Left ventricle myocardium inferior (tissue), 1 donor: ENCODE measurements around the gene MAP1B. TPM values are rescaled to one million over a fixed set of nuclear protein-coding genes. Genes with fewer than 3 reads are reported as not detected.

Experiments
- DNase-seq: peaks from one replicate; pipeline ENCODE4 v3.0.0-alpha.2; 2020
- H3K27ac ChIP-seq: fragments of 200-600 bp; replicated peaks from 2 replicates; pipeline ENCODE4 v1.8.0; 2021
- H3K27me3 ChIP-seq: fragments of 200-600 bp; 2 replicates; pipeline ENCODE4 v1.8.0; 2021; ENCODE audit warnings: low read depth
- H3K36me3 ChIP-seq: fragments of 200-600 bp; 2 replicates; pipeline ENCODE4 v1.8.0; 2021
- H3K4me1 ChIP-seq: fragments of 200-600 bp; 2 replicates; pipeline ENCODE4 v1.8.0; 2021
- H3K4me3 ChIP-seq: fragments of 200-600 bp; 2 replicates; pipeline ENCODE4 v1.8.0; 2021; ENCODE audit warnings: mild to moderate bottlenecking, moderate library complexity
- H3K9me3 ChIP-seq: fragments of 200-600 bp; replicated peaks from 2 replicates; pipeline ENCODE4 v1.8.0; 2021
- intact Hi-C: fragments of 100-400 bp; cut with micrococcal nuclease; formaldehyde crosslinking; loops from one replicate; pipeline ENCODE4 v1.11.0; 2022
- total RNA-seq: library from RNA; stranded (reverse); fragmentation: NEBNext Ultra II Directional; extraction: Animal tissue kit (Norgen Biotek cat#: 25700); gene quantifications from one replicate; pipeline ENCODE4 v1.2.1, GENCODE V29; 2021
- TF ChIP-seq, protein P1 (sequence below): fragments of 200-600 bp; IDR thresholded peaks from 2 replicates; pipeline ENCODE4 v1.8.0; 2021; ENCODE audit warnings: antibody characterized with exemption, mild to moderate bottlenecking, borderline replicate concordance
- donor health status: DM: no; HTN: yes; CAD: no; lungs with severe emphysema.

Gene MAP1B
- total RNA-seq, 1 donor from 2014 or later = 73.2 TPM

- no peak overlapping the region for H3K4me3 ChIP-seq
- no peak for DNase-seq
- TF ChIP-seq, protein P1, sequence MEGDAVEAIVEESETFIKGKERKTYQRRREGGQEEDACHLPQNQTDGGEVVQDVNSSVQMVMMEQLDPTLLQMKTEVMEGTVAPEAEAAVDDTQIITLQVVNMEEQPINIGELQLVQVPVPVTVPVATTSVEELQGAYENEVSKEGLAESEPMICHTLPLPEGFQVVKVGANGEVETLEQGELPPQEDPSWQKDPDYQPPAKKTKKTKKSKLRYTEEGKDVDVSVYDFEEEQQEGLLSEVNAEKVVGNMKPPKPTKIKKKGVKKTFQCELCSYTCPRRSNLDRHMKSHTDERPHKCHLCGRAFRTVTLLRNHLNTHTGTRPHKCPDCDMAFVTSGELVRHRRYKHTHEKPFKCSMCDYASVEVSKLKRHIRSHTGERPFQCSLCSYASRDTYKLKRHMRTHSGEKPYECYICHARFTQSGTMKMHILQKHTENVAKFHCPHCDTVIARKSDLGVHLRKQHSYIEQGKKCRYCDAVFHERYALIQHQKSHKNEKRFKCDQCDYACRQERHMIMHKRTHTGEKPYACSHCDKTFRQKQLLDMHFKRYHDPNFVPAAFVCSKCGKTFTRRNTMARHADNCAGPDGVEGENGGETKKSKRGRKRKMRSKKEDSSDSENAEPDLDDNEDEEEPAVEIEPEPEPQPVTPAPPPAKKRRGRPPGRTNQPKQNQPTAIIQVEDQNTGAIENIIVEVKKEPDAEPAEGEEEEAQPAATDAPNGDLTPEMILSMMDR = no peak
- intact Hi-C loops = no loop called here
- H3K27ac ChIP-seq = peak overlapping the region; percentile 72
- H3K27me3 ChIP-seq = no peaks in the 10 kb centered on the region
- no peaks in the 10 kb centered on the region for H3K36me3 ChIP-seq
- H3K9me3 ChIP-seq = no peaks in the 10 kb centered on the region
- peaks cover 71% of the 10 kb centered on the region for H3K4me1 ChIP-seq
Observed at GRCh38 chr5:72140711-72141110, 33.4 kb downstream of the MAP1B start.

- no peaks in the 10 kb centered on the region for H3K27me3 ChIP-seq
- no peaks in the 10 kb centered on the region for H3K36me3 ChIP-seq
- intact Hi-C loops = no loop called here
- H3K4me3 ChIP-seq = no peak overlapping the region
- DNase-seq = no peak
- H3K27ac ChIP-seq = peak overlapping the region; percentile 72
- peaks cover 76% of the 10 kb centered on the region for H3K4me1 ChIP-seq
- H3K9me3 ChIP-seq = no peaks in the 10 kb centered on the region
- TF ChIP-seq, protein P1 = no peak
Observed at GRCh38 chr5:72141440-72142355, 34.4 kb downstream of the MAP1B start.

- H3K27me3 ChIP-seq = no peaks in the 10 kb centered on the region
- H3K36me3 ChIP-seq = peaks cover 9% of the 10 kb centered on the region
- no peak overlapping the region for H3K4me3 ChIP-seq
- peak overlapping the region; percentile 27 for H3K27ac ChIP-seq
- intact Hi-C loops = no loop called here
- DNase-seq = no peak
- H3K4me1 ChIP-seq = peaks cover 58% of the 10 kb centered on the region
- TF ChIP-seq, protein P1 = no peak
- H3K9me3 ChIP-seq = no peaks in the 10 kb centered on the region
Observed at GRCh38 chr5:72144762-72145161, 37.5 kb downstream of the MAP1B start.

DNA sequence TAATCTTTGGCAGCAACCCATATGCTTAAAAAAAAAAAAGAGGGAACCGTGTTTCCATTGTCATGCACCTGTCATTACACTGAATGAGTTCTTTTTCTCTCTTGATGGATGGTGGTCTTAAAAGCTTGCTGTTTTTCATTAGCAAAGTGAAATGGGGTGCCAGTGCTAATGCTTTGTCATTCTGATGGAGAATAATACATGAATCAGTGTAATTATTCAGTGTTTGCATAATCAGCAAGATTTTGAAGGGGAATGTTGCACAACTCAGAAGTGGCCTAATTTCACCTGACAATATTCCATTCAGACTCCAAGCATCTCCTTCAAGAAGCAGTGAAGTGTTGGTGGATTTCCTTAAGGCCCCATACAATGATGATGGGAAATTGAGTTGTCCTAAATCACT is 38.1 kb downstream of the MAP1B start:
- Histone ChIP-seq H3K4me1 (peaks cover 64% of the 10 kb centered on the region), H3K4me3 (no peak overlapping the region), H3K9me3 (no peaks in the 10 kb centered on the region), H3K27me3 (no peaks in the 10 kb centered on the region), H3K36me3 (peaks cover 9% of the 10 kb centered on the region), H3K27ac (no peak overlapping the region)
- TF ChIP-seq, protein P1 = no peak
- intact Hi-C loops = no loop called here
- no peak for DNase-seq

DNA sequence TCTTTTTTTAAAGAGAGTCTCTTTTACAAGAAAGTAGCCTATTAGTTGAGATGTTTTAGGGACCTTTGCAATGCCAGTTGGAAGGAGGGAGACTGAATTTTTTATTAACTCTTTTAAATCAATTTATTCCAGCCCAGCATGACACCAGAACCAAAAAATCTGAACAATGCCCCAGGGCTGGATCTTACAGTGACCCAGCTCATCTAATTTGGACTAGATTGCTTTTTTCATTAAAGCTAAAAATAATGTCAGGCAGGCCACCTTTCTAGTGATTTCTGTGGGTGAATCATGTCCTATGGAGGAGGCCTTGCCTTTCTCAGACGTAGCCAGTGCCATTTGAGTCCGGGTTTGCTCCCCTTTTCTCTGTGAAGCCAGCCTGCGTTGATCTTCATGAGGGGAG is 38.8 kb downstream of the MAP1B start:
- DNase-seq = no peak
- intact Hi-C loops = no loop called here
- no peaks in the 10 kb centered on the region for H3K27me3 ChIP-seq
- H3K4me1 ChIP-seq = peaks cover 67% of the 10 kb centered on the region
- TF ChIP-seq, protein P1 = no peak
- H3K27ac ChIP-seq = no peak overlapping the region
- peaks cover 9% of the 10 kb centered on the region for H3K36me3 ChIP-seq
- no peaks in the 10 kb centered on the region for H3K9me3 ChIP-seq
- no peak overlapping the region for H3K4me3 ChIP-seq
